GM21737 (cell line): ENCODE data around the gene MRPL28.

Experiments used
- ATAC-seq: cut with Tn5 transposase; IDR thresholded peaks from one replicate; pipeline ENCODE4 v1.9.1; 2021; ENCODE audit warnings: mild to moderate bottlenecking, moderate library complexity; ENCODE audit not compliant: unreplicated experiment

Gene MRPL28

DNA sequence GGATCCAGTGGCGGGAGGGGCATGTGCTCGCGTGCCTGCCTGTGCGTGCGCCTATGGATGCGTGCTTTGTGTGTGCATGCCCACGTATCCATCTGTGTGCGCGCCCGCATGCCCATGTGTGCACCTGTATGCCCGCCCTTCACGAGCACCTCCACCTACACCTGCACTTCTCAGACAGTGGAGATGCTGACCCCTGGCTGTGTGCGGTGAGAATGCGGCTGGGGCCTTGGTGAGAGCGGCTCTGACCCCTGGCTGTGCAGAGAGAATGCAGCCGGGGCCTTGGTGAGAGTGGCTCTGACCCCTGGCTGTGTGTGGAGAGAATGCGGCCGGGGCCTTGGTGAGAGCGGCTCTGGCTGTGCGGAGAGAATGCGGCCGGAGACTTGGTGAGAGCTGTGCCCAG lies 51.7 kb downstream of the MRPL28 start:
- ATAC-seq, result no peak

DNA sequence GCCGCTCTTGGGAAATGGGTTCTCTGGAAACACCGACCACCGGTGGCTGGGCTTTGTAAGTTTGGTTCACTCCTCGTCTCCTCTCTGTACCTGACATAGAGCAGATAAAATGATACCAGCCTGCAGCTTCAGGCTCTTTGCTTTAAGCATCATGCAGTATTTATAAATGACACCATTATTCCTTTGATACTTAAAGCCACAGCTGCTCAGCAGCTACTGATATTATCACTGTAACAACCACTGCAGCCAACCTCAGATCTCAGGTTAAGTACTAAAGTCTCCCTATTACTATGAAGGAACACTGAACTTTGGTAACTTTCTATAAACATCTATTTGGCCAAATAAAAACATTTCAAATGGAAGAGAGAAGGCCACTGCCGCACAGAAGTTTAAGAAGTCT lies 52.8 kb downstream of the MRPL28 start:
- ATAC-seq, result no peak
